Stimulated activated CD4-positive, alpha-beta T cell treated with anti-CD3 and anti-CD28 coated beads, TNF-alpha, amount 100 ng/mL, for 1 hour (primary cell): ENCODE measurements around the gene PRRC1.
"Not testable (repeated sequence)": the region's sequence is repeated elsewhere in the genome, so short reads cannot be mapped to it uniquely, and the experiment has no call there.

ENCODE experiments used
- DNase-seq, 3 donors: peaks; one replicate each; pipeline ENCODE4 v3.0.0-alpha.2; 2020; ENCODE audit warnings: low read depth in 3 of 3, low spot score in 1 of 3

Gene PRRC1

DNA sequence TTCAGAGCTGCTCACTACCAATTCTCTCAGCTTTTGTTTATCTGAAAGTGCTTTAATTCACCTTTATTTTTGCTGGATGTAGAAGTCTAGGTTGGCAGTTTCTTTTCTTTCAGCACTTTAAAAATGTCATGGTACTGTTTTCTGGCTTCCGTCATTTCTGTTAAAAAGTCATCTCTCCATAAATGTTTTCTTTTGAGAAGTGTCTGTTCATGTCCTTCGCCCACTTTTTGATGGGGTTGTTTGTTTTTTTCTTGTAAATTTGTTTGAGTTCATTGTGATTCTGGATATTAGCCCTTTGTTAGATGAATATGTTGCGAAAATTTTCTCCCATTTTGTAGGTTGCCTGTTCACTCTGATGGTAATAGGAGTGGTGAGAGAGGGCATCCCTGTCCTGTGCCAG is 23.1 kb downstream of the PRRC1 start:
- DNase-seq: not testable (repeated sequence)

DNA sequence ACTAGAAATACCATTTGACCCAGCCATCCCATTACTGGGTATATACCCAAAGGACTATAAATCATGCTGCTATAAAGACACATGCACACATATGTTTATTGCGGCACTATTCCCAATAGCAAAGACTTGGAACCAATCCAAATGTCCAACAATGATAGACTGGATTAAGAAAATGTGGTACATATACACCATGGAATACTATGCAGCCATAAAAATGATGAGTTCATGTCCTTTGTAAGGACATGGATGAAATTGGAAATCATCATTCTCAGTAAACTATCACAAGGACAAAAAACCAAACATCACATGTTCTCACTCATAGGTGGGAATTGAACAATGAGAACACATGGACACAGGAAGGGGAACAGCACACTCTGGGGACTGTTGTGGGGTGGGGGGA is 27.8 kb downstream of the PRRC1 start:
- not testable (repeated sequence) for DNase-seq

DNA sequence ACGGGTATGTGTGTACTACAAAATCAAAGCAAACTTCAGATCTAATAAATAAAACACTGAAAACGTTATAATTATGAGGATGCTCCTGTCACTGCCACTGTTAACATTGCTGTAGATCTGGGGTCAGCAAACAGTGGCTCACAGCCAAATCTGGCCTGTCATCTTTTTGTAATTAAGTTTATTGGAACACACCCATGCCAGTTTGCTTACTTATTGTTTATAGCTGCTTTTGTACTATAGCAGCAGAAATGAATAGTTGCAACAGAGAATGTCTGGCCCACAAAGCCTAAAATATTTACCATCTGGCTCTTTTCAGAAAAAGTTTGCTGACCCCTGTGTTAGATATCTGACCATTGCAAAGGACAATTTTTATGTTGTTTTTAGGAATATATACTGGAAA is 32.1 kb downstream of the PRRC1 start:
- no peak for DNase-seq

DNA sequence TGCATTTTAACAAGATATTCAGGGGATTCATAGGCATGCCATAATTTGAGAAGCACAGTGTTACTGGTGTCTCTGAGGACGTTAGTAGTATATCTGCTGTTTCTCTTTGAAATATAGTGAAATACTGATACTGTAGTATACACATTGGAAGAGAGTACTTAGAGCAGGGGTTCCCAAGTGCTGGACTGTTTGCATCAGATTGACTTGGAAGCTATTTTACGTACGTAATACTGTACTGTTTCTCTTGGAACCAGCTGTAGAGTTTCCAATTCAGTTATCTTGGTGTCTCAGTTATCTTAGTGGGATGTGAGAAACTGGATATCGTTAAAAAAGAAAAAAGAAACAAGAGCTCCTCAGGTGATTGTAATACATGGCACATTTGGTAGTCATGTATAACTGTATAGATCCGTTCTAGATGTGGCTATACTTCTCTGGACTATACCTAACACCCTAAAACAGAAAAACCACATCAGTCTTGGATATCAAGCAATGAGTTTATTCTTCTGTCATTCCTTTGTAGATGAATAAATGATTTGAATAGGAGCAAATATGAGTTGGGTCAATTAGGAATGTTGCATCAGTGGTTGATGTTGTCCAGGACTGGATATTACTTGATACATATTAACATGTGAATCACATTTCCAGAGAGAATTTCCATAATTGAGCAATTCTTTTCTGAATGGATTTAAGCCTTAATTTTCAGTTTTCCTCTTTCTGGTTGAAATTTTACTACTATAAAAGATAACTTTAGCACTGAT is 33.4 kb downstream of the PRRC1 start:
- no peak for DNase-seq

DNA sequence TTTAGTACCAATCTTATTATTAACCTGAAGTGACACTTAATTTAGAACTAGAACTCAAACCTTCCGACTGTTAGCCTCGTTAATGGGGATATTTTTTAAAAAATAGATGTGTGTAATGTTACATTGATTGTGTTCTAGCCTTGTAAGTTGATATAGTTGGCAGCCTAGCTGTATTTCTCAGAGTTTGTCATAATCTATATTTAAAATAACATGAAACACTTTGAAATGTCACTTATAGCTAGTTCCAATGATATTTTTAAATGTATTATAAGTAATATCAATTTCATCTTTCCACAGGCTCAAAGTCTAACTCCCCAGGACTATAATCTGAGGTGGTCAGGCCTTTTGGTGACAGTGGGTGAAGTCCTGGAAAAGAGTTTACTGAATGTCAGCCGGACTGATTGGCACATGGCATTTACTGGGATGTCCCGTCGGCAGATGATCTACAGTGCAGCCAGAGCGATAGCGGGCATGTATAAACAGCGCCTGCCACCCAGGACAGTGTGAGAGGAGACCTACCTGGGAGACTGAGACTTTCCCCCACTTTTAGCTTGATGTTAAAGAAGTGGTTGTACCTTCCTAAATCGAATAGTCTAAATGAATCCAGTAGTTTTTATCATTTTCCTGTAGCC is 34.1 kb downstream of the PRRC1 start:
- no peak for DNase-seq

DNA sequence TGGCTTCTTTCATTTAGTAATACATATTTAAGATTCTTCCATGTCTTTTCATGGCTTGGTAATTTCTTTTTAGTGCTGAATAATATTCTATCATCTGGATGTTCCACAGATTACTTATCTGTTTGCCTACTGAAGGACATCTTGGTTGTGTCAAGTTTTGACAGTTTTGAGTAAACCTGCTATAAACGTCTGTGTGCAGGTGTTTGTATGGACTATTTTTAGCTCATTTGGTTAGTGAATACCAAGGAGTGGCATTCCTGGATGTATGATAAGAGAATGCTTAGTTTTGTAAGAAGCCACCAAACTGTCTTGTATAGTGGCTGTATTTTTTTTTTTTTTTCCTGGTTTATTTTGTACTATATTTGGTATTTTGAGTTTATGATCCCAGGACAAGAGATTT is 38.4 kb downstream of the PRRC1 start:
- DNase-seq: no peak

DNA sequence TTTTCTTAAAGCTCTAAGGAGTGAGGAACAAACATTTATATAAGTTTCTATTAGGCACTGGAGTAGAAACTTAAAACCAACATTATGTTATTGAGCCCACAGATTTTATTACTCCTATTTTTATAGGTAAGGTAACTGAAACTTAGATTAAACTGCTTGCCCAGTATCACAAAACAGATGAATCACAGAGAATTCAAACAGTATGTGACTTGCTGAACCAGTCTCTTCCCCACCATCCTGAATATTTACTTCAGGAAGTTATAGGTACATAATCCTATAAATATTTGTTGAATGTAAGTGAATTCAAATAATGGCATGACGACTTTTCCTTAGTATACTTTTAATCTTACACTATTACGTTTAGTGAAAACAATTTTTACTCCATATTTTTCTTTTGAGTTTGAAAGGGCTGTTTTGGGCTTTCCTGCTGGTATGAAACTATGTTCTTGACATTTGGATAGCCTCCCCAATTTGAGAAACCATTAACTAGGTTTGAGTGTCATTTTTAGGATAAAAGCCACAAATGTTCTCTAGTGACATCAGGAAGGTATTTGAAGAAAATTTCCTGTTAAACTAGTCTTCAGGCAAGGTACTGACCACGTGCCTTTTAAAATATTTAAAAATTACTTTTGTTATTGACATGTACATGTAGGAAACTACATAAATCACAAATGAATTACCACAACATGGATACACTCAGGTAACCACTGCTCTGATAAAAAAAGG is 39.3 kb downstream of the PRRC1 start:
- DNase-seq: no peak

DNA sequence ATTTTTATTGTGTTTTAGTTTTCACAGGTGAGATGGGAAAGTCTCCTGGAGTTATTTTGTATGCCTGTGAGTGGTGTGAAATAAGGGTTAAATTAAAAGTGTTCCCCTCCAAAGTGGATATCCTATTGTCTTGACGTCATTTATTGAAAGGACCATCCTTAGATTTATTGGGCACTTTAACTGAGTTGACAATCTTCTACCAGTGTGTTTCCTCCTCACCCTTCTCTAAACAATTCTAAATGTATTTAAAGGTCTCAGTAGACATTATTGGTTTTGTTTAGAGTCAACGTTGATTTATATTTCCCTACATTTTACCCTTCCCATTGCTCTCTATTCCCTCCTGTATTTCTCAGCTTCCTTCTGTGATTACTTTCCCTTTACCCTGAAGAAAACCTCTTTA is 40.8 kb downstream of the PRRC1 start:
- DNase-seq: no peak

DNA sequence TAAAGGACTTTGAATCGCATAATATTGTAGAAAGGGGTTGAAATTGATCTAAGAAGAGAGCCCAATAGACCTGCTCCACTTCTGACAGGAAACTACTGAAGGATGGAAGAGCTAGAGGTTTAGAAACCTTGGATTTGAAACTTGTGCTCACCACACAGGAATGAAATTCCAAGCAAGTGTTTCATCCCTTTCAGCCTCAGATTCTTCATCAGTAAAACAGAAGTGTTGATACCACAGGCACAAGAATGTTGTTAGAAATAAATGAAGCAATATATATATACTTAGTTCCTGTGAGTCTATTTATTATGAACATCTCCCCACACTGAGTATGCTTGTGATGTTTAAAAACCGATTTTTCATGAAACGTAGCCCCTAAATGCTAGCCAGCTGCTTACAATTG is 43.8 kb downstream of the PRRC1 start:
- no peak for DNase-seq

DNA sequence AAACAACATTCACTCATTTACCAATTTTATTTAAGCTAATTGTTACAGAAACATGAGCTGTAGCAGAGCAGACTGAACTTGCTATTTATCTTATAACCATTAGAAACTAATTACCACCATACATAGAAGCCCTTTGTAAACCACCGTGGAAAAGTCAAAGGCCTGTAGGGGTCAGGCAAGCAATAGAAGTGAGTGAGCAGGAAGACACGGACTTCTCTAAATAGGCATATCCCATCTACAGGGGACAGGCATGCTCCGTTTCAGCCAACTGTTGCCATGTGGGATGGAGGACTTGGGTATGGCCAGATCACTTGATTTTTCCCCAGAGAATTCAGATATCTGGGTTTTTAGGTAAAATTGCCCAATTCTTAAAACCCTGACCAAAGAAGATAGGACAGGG is 44.8 kb downstream of the PRRC1 start:
- no peak for DNase-seq

DNA sequence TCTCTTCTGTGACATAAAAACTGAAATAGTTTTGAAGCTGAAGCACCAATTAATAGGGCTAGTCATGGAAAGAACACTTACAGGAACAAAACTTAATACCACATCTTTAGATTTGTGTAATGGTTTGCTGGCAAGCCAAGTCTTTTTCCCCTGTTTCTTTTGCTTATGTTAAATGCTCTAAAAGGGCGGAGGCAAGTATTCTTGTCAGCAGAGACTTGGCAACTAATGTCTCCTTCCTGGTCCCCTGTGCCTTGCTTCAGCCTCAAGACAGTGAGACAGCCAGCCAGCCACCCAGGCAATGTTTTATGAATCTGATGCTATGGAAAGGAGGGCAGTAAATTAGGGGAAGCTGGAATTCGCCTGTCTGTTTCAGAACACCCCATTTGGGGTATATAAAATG is 45.7 kb downstream of the PRRC1 start:
- no peak for DNase-seq

DNA sequence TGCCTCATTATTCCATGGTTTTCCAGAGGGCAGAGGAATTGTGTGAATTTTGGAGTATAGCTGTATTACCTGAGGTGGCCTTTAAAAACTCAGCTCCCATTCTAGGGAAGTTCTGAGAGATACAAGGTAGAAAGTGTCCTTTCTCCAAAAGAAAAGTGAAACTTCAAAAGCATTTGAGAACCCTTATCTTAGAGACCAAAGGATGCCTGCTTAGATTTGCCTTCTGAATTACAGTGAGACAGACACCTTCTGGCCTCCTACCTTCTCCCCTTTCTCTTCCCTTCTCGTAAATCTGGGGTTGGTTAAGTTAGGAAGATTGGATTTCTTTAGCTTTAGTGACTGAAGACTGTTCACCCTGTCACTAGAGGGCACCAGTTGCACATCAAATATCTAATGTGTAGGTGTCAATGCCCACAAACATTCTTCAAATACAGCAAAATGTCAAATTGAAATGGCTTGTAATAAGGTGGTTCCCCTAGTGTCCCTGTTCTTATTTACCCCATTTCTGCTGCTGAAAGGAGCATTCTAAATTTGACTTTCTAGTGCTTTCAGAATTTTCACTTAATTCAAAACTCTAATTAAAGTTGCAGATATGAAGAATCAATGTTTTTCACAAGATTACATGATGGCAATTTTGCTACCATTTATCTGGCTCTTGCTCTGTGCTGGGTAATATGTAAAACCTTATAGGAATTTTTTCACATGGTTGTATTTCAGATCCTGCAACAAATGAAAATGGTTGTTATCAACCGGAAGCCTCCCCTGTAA is 46.7 kb downstream of the PRRC1 start:
- peak in 2 of 3 donors; percentile 2 to 5 for DNase-seq

DNA sequence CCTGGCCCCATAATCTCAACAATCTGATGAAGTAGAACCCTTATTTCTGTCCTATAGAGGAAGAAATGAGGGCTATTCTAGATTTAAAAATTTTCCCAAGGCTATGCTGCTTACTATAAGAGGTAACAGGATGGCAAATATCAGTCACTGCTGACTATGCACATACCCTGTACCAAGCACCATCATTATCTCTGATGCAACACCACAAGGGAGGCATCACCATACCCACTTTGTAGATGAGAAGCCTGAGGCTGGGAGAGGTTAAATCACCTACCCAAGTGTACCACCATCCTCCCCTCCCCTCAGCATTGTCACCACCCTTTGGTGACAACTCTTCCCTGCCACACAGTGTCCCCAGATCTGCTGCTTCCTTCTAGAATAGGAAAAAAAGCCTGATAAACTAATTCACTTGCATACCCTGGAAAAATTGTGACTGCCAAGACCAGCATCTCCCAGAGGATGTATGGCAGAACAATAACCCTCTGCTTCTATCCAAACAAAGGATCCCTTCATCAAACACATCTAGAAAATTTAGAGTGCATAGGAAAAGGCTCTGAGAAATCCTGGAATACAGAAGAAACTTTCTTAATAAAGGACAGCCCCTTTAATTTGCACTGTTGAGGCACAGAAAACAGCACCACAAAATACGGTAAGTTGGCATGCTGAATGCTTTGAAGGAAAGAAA is 48.3 kb downstream of the PRRC1 start:
- DNase-seq: no peak

DNA sequence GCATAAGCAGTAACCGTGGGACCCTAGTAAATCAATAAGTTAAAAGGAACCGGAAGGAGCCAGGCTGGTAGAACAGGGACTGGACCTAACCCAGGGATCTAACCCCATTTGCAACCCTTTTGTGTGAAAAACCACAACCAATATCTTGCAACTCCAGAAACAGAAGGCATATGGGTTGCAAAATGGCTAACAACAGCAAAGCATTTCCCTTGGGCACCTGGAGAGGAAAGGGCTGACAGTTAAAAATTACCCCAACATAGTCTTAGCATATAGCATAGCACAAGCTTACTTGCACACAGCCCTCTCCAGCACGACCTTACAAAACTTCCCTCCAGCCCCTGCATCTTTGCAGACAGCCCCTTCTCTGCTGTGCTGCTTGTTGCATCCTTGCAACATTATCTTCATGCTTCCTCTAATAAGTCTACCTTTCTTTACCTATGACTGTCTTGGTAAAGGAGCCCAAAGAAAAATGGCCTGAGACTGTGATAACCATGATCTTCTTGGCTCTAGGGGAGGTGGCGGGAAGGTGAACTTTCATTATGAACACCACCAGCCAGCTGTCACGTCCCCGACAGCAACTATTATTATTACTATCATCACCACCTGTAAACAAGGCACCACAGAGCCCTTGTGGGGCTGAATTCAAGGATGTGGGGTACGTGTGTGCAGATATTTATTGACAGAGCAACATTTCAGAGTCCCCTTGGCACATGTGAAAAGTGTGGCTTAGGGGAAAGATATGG is 49.8 kb downstream of the PRRC1 start:
- no peak for DNase-seq

DNA sequence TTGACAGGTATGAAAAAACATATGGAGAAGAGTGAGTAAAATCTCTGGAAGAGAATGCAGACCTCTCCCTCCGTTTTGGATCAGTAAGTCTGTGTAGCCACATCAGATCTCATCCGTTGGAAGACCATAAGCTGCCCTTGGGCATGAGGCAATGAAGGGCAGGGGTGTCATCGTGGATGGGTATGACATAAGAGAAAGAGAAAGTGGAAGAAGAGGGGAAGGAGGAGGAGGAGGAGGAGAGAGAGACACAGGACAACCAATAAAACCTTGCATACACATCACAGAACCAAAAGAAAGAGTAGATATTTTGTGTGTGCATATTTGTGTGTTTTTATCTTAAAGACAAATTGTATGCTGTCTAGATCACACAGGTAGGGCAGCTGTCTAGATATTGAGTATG is 50.7 kb downstream of the PRRC1 start:
- DNase-seq: no peak

DNA sequence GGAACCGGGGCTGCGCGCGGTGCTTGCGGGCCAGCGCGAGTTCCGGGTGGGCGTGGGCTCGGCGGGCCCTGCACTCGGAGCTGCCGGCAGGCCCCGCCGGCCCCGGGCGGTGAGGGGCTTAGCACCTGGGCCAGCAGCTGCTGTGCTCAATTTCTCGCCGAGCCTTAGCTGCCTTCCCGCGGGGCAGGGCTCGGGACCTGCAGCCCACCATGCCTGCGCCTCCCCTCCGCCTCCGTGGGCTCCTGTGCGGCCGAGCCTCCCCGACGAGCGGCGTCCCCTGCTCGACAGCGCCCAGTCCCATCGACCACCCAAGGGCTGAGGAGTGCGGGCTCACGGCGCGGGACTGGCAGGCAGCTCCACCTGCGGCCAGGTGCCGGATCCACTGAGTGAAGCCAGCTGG is 52.0 kb downstream of the PRRC1 start:
- not testable (repeated sequence) for DNase-seq

DNA sequence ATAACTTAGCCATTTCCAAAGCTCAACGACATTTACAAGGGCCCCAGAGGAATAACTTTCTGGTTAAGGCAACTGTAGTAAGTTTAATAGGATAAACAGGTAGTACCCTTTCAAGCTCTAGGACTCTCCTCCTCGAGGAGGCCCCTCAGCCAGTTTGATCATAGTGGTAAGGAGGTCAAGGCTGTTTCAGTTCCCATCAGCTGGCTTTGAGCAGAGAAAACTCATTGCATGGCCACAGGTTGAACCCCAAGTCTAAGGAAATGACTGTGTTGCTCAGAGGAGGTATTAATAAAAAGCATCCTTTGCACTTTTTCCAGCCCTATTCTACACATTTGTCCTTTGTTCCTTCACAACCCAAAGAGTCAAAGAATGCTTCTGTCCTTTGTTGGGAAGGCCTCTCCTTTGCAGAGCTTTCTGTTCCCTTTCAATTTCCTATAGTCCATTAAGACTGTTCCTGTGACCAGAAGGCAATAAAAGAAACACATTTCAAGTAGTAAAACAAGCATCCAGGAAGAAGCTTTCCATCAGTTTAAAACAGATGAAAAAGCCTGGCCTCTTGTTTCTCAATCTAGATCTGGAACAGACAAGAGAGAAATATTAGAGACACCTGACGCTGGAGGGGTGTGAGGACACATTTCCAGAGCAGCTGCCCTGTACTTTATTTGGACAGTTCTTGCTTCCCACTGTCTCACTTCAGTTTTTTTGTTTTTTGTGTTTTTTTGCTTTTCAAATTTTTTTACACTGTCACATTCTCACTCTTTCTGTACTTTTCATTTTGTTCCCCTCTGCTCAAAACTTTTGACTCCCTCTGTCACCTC is 54.1 kb downstream of the PRRC1 start:
- DNase-seq: no peak

DNA sequence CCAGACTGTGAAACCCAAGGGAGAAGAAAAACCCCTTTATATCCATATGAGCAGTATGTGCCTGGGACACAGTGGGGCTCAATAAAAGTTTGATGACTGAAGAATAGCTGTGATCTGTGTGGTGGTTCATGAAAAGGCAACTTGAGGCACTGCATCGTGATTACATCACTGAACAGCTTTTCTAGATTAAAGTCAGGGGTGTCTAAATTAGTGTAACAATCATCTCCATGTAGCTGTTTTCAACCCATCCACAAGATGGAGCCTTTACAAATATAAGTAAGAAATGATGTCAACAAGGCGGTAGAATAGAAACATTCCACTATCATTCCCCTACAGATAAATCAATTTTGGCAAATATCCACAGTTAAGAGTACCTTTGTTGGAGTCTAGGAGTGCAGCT is 55.5 kb downstream of the PRRC1 start:
- no peak for DNase-seq

DNA sequence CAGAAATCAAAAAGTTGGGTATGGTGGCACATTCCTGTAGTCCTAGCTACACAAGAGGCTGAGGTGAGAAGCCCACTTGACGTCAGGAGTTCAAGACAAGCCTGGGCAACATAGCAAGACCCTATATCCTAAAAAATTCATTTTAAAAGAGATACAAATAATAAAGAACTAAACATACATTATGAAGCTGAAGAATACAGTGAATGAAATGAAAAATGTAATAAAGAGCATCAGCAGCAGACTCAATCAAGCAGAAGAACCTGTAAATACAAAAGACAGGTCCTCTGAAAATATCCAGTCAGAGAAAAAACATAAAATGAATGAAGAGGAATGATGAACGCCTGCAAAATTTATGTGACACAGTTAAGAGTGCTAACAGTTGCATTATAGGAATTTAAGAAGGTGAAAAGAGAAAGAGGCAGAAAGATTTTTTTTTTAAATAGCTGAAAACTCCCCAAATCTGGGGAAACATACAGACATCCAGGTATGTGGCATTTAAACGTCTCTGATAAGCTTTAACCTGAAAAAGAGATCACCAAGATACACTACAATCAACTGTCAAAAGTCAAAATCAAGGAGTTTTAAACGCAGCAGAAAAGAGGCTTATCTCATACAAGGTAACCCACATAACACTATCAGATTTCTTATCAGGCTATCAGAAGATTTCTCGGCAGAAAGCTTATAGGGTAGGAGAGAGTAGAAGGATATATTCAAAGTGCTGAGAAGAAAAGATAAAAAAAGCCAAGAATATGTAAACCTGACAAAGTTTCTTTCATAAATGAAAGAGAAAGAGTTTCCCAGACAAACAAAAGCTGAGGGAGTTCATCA is 57.6 kb downstream of the PRRC1 start:
- no peak for DNase-seq
